Fibroblast of pulmonary artery (primary cell): ENCODE measurements around the gene MTUS2.

Source experiments
- DNase-seq: peaks from one replicate; pipeline ENCODE4 v3.0.0-alpha.2; 2010; ENCODE audit warnings: low read depth
- H3K4me3 ChIP-seq: replicated peaks from 2 replicates; pipeline ENCODE4 v1.5.1; 2011; ENCODE audit warnings: low read depth, mild to moderate bottlenecking, control low read depth, low read length, moderate library complexity
- TF ChIP-seq, protein P1 (sequence below): IDR thresholded peaks from 2 replicates; pipeline ENCODE4 v1.5.1; 2011; ENCODE audit warnings: mild to moderate bottlenecking, control low read depth, low read length, inconsistent platforms; ENCODE audit errors: missing control alignments

Gene MTUS2

GRCh38 chr13:29239653-29240525 lies 419.8 kb downstream of the MTUS2 start:
- DNase-seq, result no peak
- no peak overlapping the region for H3K4me3 ChIP-seq

GRCh38 chr13:29254626-29255370 lies 434.7 kb downstream of the MTUS2 start:
- H3K4me3 ChIP-seq, result no peak overlapping the region
- DNase-seq, result no peak
- TF ChIP-seq, protein P1, sequence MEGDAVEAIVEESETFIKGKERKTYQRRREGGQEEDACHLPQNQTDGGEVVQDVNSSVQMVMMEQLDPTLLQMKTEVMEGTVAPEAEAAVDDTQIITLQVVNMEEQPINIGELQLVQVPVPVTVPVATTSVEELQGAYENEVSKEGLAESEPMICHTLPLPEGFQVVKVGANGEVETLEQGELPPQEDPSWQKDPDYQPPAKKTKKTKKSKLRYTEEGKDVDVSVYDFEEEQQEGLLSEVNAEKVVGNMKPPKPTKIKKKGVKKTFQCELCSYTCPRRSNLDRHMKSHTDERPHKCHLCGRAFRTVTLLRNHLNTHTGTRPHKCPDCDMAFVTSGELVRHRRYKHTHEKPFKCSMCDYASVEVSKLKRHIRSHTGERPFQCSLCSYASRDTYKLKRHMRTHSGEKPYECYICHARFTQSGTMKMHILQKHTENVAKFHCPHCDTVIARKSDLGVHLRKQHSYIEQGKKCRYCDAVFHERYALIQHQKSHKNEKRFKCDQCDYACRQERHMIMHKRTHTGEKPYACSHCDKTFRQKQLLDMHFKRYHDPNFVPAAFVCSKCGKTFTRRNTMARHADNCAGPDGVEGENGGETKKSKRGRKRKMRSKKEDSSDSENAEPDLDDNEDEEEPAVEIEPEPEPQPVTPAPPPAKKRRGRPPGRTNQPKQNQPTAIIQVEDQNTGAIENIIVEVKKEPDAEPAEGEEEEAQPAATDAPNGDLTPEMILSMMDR, result no peak

More at GRCh38 chr13:29239653-29240525, 419.8 kb downstream of the MTUS2 start:
- TF ChIP-seq, protein P1, result no peak

GRCh38 chr13:29255567-29255966 lies 435.4 kb downstream of the MTUS2 start:
- no peak for DNase-seq
- TF ChIP-seq, protein P1, result no peak
- no peak overlapping the region for H3K4me3 ChIP-seq

DNA sequence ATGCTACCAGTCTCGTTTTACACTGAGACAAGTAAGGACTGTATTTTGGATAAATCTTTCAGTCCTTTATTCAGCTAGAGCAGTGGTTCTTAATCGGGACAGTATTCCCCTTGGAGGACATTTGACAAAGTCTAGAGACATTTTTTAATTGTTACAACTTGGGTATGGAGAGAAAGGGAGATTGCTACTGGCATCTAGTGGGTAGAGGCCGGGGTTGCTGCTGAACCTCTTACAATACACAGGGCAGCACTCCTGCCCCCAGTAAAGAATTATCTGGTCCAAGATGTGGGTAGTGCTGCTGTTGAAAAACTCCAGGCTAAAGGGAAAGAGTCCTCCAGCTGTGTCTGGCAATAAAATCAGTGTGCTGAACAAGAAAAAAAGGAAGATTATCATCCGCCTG lies 440.5 kb downstream of the MTUS2 start:
- DNase-seq, result no peak
- TF ChIP-seq, protein P1, result no peak
- no peak overlapping the region for H3K4me3 ChIP-seq

- no peak overlapping the region for H3K4me3 ChIP-seq
- TF ChIP-seq, protein P1, result no peak
- DNase-seq, result no peak
Measured at GRCh38 chr13:29266261-29266660, 446.1 kb downstream of the MTUS2 start.

DNA sequence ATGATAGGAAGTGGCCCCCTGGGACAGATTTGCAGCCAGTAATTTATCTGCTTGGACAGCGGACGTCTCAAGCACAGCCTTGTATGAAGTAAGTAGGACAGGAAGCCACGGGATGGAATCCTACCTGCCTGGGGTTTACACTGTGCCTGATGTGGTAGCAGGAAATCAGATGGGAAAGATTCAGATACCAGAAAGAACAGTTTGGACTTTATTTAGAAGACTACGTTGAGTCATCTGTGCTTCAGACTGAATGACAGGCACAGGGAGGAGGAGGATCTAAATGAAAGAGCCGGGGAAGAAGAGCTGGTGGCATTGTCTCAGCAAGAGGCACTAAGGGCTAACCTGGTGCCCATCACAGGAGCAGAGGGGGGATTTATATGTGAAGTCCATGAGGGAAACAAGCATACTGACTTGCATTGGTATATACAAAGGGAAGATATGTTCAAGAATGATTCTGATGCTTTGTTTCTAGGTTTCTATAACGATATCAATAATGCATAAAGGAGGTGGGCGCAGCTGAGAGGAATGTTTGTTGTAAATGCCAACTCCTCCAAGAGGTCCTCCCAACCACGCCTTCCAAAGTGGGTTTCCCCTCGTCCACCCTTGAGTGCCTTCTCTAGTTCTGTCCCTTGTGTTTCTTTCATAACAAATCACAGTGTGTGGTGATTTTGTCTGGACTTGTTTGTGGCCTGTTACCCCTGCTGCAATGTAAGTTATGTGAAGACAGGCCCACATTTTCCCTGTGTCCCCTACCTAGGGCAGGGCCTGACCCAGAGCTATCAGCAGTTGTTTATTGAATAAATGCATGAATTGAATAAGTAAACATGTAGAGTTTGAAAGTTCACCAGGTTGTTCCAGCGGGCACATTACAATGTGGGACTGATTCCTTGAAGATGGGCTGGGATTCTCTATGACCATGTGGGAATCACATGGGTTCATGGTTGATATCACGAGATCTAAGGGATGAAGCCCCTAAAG lies 446.9 kb downstream of the MTUS2 start:
- TF ChIP-seq, protein P1, result no peak
- DNase-seq, result no peak
- H3K4me3 ChIP-seq, result no peak overlapping the region
